ENCODE results near the gene ARL14EPL. TPM values are rescaled to one million over a fixed set of nuclear protein-coding genes. Genes with fewer than 3 reads are reported as not detected.

ARL14EPL gene
- total and polyA plus RNA-seq, 2 donors (not counting 3 experiments of a cell fraction or from before 2014, with no cell fraction given), result 0.10 to 0.58 TPM

Other genes starting within 250 kb of the ARL14EPL start
- 1.3 and 1.7 TPM in 2 replicates for gene CDO1, start 215.8 kb upstream of the ARL14EPL start, total RNA-seq
- 1.1 and 1.3 TPM in 2 replicates for gene CDO1, start 215.8 kb upstream of the ARL14EPL start, polyA plus RNA-seq
- gene ATG12, start 190.9 kb upstream of the ARL14EPL start, total RNA-seq, result 50.3 and 62.0 TPM in 2 replicates
- 18.9 and 27.5 TPM in 2 replicates for gene ATG12, start 190.9 kb upstream of the ARL14EPL start, polyA plus RNA-seq
- 81.2 and 85.7 TPM in 2 replicates for gene AP3S1, start 190.5 kb upstream of the ARL14EPL start, total RNA-seq
- gene AP3S1, start 190.5 kb upstream of the ARL14EPL start, polyA plus RNA-seq, result 18.2 and 26.5 TPM in 2 replicates
- gene LVRN, start 70.0 kb upstream of the ARL14EPL start, total RNA-seq, result 0.28 and 0.38 TPM in 2 replicates
- 0.11 TPM in 2 replicates for gene LVRN, start 70.0 kb upstream of the ARL14EPL start, polyA plus RNA-seq
- 26.2 and 27.0 TPM in 2 replicates for gene COMMD10, start 52.6 kb downstream of the ARL14EPL start, total RNA-seq
- gene COMMD10, start 52.6 kb downstream of the ARL14EPL start, polyA plus RNA-seq, result 8.1 and 12.5 TPM in 2 replicates